Breast epithelium (tissue), 4 donors: Measurements from ENCODE around the gene SLC35F1. TPM values are rescaled to one million over a fixed set of nuclear protein-coding genes. Genes with fewer than 3 reads are reported as not detected.

Experiments
- DNase-seq, 2 donors: peaks; one replicate each; pipeline ENCODE4 v3.0.0-alpha.2; 2019; ENCODE audit warnings: low spot score in 2 of 2
- H3K27ac ChIP-seq, 2 donors: fragments of 200-600 bp; sonication (generic) in 1 of 2; one replicate each; pipeline ENCODE4 v1.5.1; 2016 to 2019; ENCODE audit warnings: mild to moderate bottlenecking in 1 of 2
- H3K27me3 ChIP-seq, 2 donors: fragments of 200-600 bp; sonication (generic) in 1 of 2; one replicate each; pipeline versions ENCODE4 v1.5.1 to v1.6.0; 2017 to 2019; ENCODE audit warnings: control low read depth in 1 of 2, mild to moderate bottlenecking in 1 of 2
- H3K36me3 ChIP-seq: fragments of 200-600 bp; one replicate; pipeline ENCODE4 v1.5.1; 2019
- H3K4me1 ChIP-seq, 2 donors: fragments of 200-600 bp; sonication (generic); one replicate each; pipeline ENCODE4 v1.5.1; 2016 to 2019; ENCODE audit warnings: control low read depth in 1 of 2
- H3K4me3 ChIP-seq, 3 donors: fragments of 200-600 bp; sonication (generic); 1 replicate in 2 of 3; 2 replicates in 1 of 3; pipeline ENCODE4 v1.5.1; 2016 to 2019; ENCODE audit warnings: mild to moderate bottlenecking in 3 of 3, moderate library complexity in 2 of 3
- H3K9me3 ChIP-seq, 2 donors: fragments of 200-600 bp; sonication (generic) in 1 of 2; one replicate each; pipeline ENCODE4 v1.5.1; 2016 to 2019; ENCODE audit warnings: control low read depth in 1 of 2
- POLR2A ChIP-seq: fragments of 450-650 bp; IDR thresholded peaks from one replicate; pipeline ENCODE4 v1.6.1; 2016; ENCODE audit warnings: antibody characterized with exemption, mild to moderate bottlenecking, moderate library complexity
- POLR2AphosphoS5 ChIP-seq, 3 donors: sonication (generic); formaldehyde crosslinking; IDR thresholded peaks; one replicate each; pipeline ENCODE4 v1.6.1; 2017; ENCODE audit warnings: antibody characterized with exemption in 3 of 3
- intact Hi-C: fragments of 100-400 bp; cut with DNase I; formaldehyde crosslinking; loops from one replicate; pipeline ENCODE4 v1.15.1; 2023; ENCODE audit warnings: low total_unique reads
- total RNA-seq, 3 donors: library from RNA; depleted of rRNA; stranded (reverse); fragments of >200 nt; gene quantifications; one replicate each; pipeline ENCODE4 v1.1.0, GENCODE V29; 2016
- TF ChIP-seq, protein P1 (sequence below), 3 donors: fragments of 450-650 bp; IDR thresholded peaks; one replicate each; pipeline ENCODE4 v1.5.1; 2016 to 2017; ENCODE audit warnings: antibody characterized with exemption in 3 of 3, mild to moderate bottlenecking in 3 of 3, moderate library complexity in 3 of 3

Gene SLC35F1
- total RNA-seq, 3 donors from 2014 or later = 0.66 to 2.5 (median 0.80) TPM

DNA sequence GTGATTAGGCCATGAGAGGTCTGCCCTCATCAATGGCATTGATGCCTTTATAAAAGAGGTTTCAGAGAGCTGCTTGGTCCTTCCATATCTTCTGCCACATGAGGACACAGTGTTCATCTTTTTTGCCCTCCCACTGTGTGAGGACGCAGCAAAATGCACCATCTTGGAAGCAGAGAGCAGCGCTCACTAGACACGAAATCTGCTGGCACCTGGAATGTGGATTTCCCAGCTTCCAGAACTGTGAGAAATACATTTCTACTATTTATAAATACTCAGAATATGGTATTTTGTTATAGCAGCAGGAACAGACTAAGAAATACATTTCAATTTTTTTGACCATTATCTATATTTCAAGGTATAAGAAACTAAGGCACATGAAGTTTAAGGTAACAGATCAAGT lies 24.9 kb downstream of the SLC35F1 start:
- intact Hi-C loops = no loop called here
- H3K4me1 ChIP-seq = no peaks in the 10 kb centered on the region
- no peak for TF ChIP-seq POLR2AphosphoS5 (IDR thresholded peaks at IDR 0.05)
- no peak for TF ChIP-seq POLR2A
- TF ChIP-seq, protein P1, sequence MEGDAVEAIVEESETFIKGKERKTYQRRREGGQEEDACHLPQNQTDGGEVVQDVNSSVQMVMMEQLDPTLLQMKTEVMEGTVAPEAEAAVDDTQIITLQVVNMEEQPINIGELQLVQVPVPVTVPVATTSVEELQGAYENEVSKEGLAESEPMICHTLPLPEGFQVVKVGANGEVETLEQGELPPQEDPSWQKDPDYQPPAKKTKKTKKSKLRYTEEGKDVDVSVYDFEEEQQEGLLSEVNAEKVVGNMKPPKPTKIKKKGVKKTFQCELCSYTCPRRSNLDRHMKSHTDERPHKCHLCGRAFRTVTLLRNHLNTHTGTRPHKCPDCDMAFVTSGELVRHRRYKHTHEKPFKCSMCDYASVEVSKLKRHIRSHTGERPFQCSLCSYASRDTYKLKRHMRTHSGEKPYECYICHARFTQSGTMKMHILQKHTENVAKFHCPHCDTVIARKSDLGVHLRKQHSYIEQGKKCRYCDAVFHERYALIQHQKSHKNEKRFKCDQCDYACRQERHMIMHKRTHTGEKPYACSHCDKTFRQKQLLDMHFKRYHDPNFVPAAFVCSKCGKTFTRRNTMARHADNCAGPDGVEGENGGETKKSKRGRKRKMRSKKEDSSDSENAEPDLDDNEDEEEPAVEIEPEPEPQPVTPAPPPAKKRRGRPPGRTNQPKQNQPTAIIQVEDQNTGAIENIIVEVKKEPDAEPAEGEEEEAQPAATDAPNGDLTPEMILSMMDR (IDR thresholded peaks at IDR 0.05) = no peak
- no peak overlapping the region for H3K27ac ChIP-seq
- no peak for DNase-seq
- H3K9me3 ChIP-seq = peaks cover 3 to 16% of the 10 kb centered on the region in 2 donors
- H3K36me3 ChIP-seq = no peaks in the 10 kb centered on the region
- no peaks in the 10 kb centered on the region for H3K27me3 ChIP-seq
- H3K4me3 ChIP-seq = no peak overlapping the region

DNA sequence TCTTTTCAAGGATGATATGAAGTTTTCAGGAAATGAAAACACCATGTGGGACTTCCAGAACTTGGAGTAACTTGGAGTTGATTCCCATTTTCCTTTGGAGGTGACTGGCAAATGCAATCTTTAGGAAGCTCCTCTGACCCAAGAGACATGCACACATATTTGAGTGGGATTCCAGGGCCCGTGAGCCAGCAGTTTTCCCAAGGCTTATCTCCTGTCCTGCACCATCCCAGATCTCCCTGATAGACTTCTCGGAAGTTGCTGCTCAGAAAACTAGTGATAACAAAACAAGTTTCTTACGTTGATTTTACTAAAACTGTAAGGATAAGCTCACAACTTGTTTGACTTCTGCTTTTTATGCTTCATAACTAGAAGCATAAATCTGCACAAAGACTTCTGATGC lies 25.6 kb downstream of the SLC35F1 start:
- Histone ChIP-seq H3K4me3 (no peak overlapping the region), H3K36me3 (no peaks in the 10 kb centered on the region), H3K27me3 (no peaks in the 10 kb centered on the region), H3K9me3 (peaks cover 3 to 16% of the 10 kb centered on the region in 2 donors), H3K4me1 (no peaks in the 10 kb centered on the region), H3K27ac (no peak overlapping the region)
- no peak for DNase-seq
- TF ChIP-seq POLR2A (no peak), POLR2AphosphoS5 (IDR thresholded peaks at IDR 0.05) (no peak)
- TF ChIP-seq, protein P1 (IDR thresholded peaks at IDR 0.05) = no peak
- intact Hi-C loops = no loop called here

DNA sequence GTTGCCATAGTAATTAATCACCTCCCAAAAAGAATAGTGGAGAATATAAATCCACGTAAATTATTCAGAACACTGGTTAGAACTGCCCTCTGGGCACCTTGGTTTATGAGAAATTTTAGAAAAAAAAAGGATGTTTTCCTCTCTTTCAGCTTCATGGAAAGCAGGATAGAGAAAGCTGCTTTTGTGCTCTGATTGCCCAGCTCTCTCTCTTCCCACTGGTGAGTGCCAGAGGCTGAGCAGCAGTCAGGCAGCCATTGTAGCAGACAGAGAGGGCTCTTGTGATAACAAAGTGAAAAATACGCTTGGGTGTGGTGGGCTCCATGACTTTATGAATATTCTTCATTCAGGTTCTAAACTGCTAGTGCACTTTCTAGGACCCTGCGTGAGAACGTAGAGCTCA lies 26.4 kb downstream of the SLC35F1 start:
- DNase-seq = no peak
- intact Hi-C loops = no loop called here
- Histone ChIP-seq H3K36me3 (no peaks in the 10 kb centered on the region), H3K4me3 (no peak overlapping the region), H3K27ac (no peak overlapping the region), H3K4me1 (no peaks in the 10 kb centered on the region), H3K27me3 (no peaks in the 10 kb centered on the region), H3K9me3 (peaks cover 3 to 13% of the 10 kb centered on the region in 2 donors)
- TF ChIP-seq POLR2A (no peak), POLR2AphosphoS5 (IDR thresholded peaks at IDR 0.05) (no peak)
- TF ChIP-seq, protein P1 (IDR thresholded peaks at IDR 0.05) = no peak

DNA sequence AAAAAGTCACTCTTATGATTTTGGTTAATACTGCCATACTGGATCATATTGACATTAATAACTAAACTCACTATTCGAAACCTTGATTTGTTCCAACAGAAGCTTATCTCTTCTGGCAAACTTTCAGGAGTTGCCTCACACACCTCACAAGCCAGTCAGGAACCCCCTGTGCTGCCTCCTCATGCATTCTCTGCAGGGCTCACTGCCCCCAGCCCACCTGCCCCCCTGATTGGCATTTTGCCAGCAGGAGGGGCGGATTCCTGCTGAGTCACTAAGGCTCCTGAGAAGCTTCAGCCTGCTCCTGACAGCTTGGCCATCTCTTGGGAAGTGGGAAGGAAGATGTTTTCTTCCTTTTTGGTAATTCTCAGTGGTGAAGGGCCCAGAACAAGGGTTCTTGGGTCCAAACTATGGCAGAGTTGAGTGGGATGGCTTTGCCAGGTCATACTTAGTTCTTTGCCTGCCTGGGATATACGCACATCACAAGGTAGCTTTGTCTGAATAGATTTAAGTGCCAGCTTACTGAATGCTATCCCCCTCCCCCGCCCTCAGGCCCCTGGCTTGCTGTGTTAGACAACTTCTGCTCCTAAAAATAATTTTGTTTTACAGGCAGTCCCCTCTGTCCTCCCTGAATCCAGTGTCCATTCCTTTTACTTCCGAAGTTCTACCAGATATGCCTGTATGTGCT lies 31.4 kb downstream of the SLC35F1 start:
- H3K27me3 ChIP-seq = no peaks in the 10 kb centered on the region
- H3K4me1 ChIP-seq = no peaks in the 10 kb centered on the region
- H3K36me3 ChIP-seq = no peaks in the 10 kb centered on the region
- no peak overlapping the region for H3K27ac ChIP-seq
- H3K4me3 ChIP-seq = no peak overlapping the region
- no peak for DNase-seq
- no peaks in the 10 kb centered on the region for H3K9me3 ChIP-seq
- intact Hi-C loops = no loop called here
- TF ChIP-seq, protein P1 (IDR thresholded peaks at IDR 0.05) = no peak
- TF ChIP-seq POLR2AphosphoS5 (IDR thresholded peaks at IDR 0.05) (no peak), POLR2A (no peak)

DNA sequence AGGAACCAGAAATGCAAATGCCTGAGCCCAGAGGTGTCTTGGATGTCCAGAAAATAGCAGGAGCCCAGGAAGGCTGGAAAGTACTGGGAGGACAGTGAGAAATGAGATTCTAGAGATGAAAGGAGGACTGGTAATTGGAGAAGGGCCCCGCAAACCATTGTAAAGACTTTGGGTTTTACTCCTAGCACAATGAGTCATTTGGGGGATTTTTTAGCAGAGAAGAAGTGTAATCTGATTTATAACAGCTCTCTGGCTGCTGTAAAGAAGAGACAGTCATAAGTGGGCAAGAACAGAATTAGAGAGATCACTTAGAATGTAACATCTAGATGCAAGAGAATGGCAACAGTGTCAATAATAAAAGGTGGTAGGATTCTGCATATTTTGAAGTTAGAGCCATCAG lies 40.2 kb downstream of the SLC35F1 start:
- no peaks in the 10 kb centered on the region for H3K27me3 ChIP-seq
- H3K9me3 ChIP-seq = no peaks in the 10 kb centered on the region
- no peaks in the 10 kb centered on the region for H3K36me3 ChIP-seq
- H3K4me3 ChIP-seq = no peak overlapping the region
- no peak overlapping the region for H3K27ac ChIP-seq
- DNase-seq = no peak
- no peaks in the 10 kb centered on the region for H3K4me1 ChIP-seq
- no peak for TF ChIP-seq POLR2AphosphoS5 (IDR thresholded peaks at IDR 0.05)
- no peak for TF ChIP-seq POLR2A
- TF ChIP-seq, protein P1 (IDR thresholded peaks at IDR 0.05) = no peak
- intact Hi-C loops = no loop called here
